Activated T-cell treated with anti-CD3 and anti-CD28 coated beads for 1 hour (primary cell): ENCODE results near the gene PTPRN2.

Source experiments
- DNase-seq: peaks from one replicate; pipeline ENCODE4 v3.0.0-alpha.2; 2020; ENCODE audit warnings: low read depth

Gene PTPRN2

GRCh38 chr7:158087196-158087595 lies 500.4 kb downstream of the PTPRN2 start:
- no peak for DNase-seq

- DNase-seq: no peak
Observed at GRCh38 chr7:158085741-158086695, 501.6 kb downstream of the PTPRN2 start.

GRCh38 chr7:158084555-158084954 lies 503.1 kb downstream of the PTPRN2 start:
- DNase-seq: no peak

GRCh38 chr7:158083526-158084310 lies 503.9 kb downstream of the PTPRN2 start:
- no peak for DNase-seq

GRCh38 chr7:158082761-158083160 lies 504.9 kb downstream of the PTPRN2 start:
- no peak for DNase-seq

GRCh38 chr7:158080899-158081445 lies 506.7 kb downstream of the PTPRN2 start:
- no peak for DNase-seq

GRCh38 chr7:158077934-158078910 lies 509.4 kb downstream of the PTPRN2 start:
- no peak for DNase-seq

GRCh38 chr7:158077151-158077840 lies 510.3 kb downstream of the PTPRN2 start:
- no peak for DNase-seq

- DNase-seq: no peak
Observed at GRCh38 chr7:158076656-158077055, 511.0 kb downstream of the PTPRN2 start.

GRCh38 chr7:158076215-158076614 lies 511.4 kb downstream of the PTPRN2 start:
- no peak for DNase-seq

GRCh38 chr7:158075633-158076001 lies 512.0 kb downstream of the PTPRN2 start:
- no peak for DNase-seq

GRCh38 chr7:158074896-158075632 lies 512.6 kb downstream of the PTPRN2 start:
- DNase-seq: no peak

- DNase-seq: no peak
Observed at GRCh38 chr7:158073845-158074840, 513.5 kb downstream of the PTPRN2 start.

GRCh38 chr7:158072991-158073730 lies 514.5 kb downstream of the PTPRN2 start:
- DNase-seq: no peak

GRCh38 chr7:158070222-158070920 lies 517.3 kb downstream of the PTPRN2 start:
- DNase-seq: no peak

- no peak for DNase-seq
Observed at GRCh38 chr7:158068853-158069252, 518.8 kb downstream of the PTPRN2 start.

- no peak for DNase-seq
Observed at GRCh38 chr7:158067931-158068482, 519.6 kb downstream of the PTPRN2 start.
